H9 (cell line): ENCODE measurements around the gene GAPT. TPM values are rescaled to one million over a fixed set of nuclear protein-coding genes. Genes with fewer than 3 reads are reported as not detected.

Experiments used
- DNase-seq: peaks from one replicate; pipeline ENCODE4 v3.0.0-alpha.2; 2017
- H2AFZ ChIP-seq: one replicate; pipeline ENCODE4 v1.6.1; 2013; ENCODE audit warnings: mild to moderate bottlenecking, low read length, control low read depth, moderate library complexity
- H2AK5ac ChIP-seq: 2 replicates; pipeline ENCODE4 v1.6.1; 2013; ENCODE audit warnings: low read length, control low read depth, mixed read lengths; ENCODE audit not compliant: insufficient read length
- H2BK120ac ChIP-seq: one replicate; pipeline ENCODE4 v1.6.1; 2013; ENCODE audit warnings: low read depth, mild to moderate bottlenecking, low read length, control low read depth, inconsistent platforms; ENCODE audit not compliant: poor library complexity, severe bottlenecking
- H2BK12ac ChIP-seq: 2 replicates; pipeline ENCODE4 v1.6.1; 2013; ENCODE audit warnings: low read length, control low read depth, mixed read lengths, low read depth; ENCODE audit not compliant: insufficient read length
- H2BK15ac ChIP-seq: 2 replicates; pipeline ENCODE4 v1.6.1; 2013; ENCODE audit warnings: low read depth, low read length, control low read depth
- H2BK20ac ChIP-seq: one replicate; pipeline ENCODE4 v1.6.1; 2013; ENCODE audit warnings: low read depth, mild to moderate bottlenecking, low read length, control low read depth, inconsistent platforms; ENCODE audit not compliant: poor library complexity, severe bottlenecking
- H2BK5ac ChIP-seq: 2 replicates; pipeline ENCODE4 v1.6.1; 2013; ENCODE audit warnings: low read length, control low read depth, mixed read lengths; ENCODE audit not compliant: insufficient read length
- H3K14ac ChIP-seq: 2 replicates; pipeline ENCODE4 v1.6.1; 2013; ENCODE audit warnings: low read length, control low read depth; ENCODE audit not compliant: insufficient read depth
- H3K18ac ChIP-seq: 2 replicates; pipeline ENCODE4 v1.6.1; 2013; ENCODE audit warnings: low read depth, mild to moderate bottlenecking, mixed read lengths, low read length, control low read depth; ENCODE audit not compliant: insufficient read length
- H3K23ac ChIP-seq: 2 replicates; pipeline ENCODE4 v1.6.1; 2013; ENCODE audit warnings: low read length, control low read depth, mixed read lengths, low read depth; ENCODE audit not compliant: insufficient read length
- H3K23me2 ChIP-seq: 2 replicates; pipeline ENCODE4 v1.6.1; 2013; ENCODE audit warnings: low read depth, mild to moderate bottlenecking, mixed read lengths, low read length, control low read depth; ENCODE audit not compliant: insufficient read length, poor library complexity, severe bottlenecking
- H3K27ac ChIP-seq: 2 replicates; pipeline ENCODE4 v1.5.1; 2013; ENCODE audit warnings: low read length, control low read depth, mixed read lengths, low read depth; ENCODE audit not compliant: insufficient read length
- H3K27me3 ChIP-seq: 2 replicates; pipeline ENCODE4 v1.6.1; 2013; ENCODE audit warnings: low read length, control low read depth, inconsistent platforms; ENCODE audit not compliant: insufficient read depth
- H3K4ac ChIP-seq: 2 replicates; pipeline ENCODE4 v1.6.1; 2013; ENCODE audit warnings: low read depth, mild to moderate bottlenecking, control low read depth, inconsistent platforms, low read length, moderate library complexity
- H3K4me1 ChIP-seq: 2 replicates; pipeline ENCODE4 v1.6.1; 2013; ENCODE audit warnings: low read length, control low read depth, inconsistent platforms; ENCODE audit not compliant: insufficient read depth
- H3K4me2 ChIP-seq: 2 replicates; pipeline ENCODE4 v1.6.1; 2013; ENCODE audit warnings: low read length, control low read depth, mixed read lengths; ENCODE audit not compliant: insufficient read length, insufficient read depth
- H3K56ac ChIP-seq: 2 replicates; pipeline ENCODE4 v1.6.1; 2013; ENCODE audit warnings: low read depth, mild to moderate bottlenecking, mixed read lengths, low read length, control low read depth; ENCODE audit not compliant: insufficient read length
- H3K79me1 ChIP-seq: 2 replicates; pipeline ENCODE4 v1.6.1; 2013; ENCODE audit warnings: low read depth, mild to moderate bottlenecking, moderate library complexity, low read length, control low read depth, inconsistent platforms; ENCODE audit not compliant: insufficient read depth, poor library complexity, severe bottlenecking
- H3K79me2 ChIP-seq: 2 replicates; pipeline ENCODE4 v1.6.1; 2013; ENCODE audit warnings: low read length, control low read depth, inconsistent platforms; ENCODE audit not compliant: insufficient read depth
- H3K9ac ChIP-seq: 2 replicates; pipeline ENCODE4 v1.6.1; 2013; ENCODE audit warnings: low read length, control low read depth, mixed read lengths; ENCODE audit not compliant: insufficient read length; ENCODE audit errors: extremely low read depth
- H3K9me3 ChIP-seq: one replicate; pipeline ENCODE4 v1.6.1; 2013; ENCODE audit warnings: low read depth, low read length, inconsistent platforms; ENCODE audit not compliant: control insufficient read depth
- H3T11ph ChIP-seq: one replicate; pipeline ENCODE4 v1.6.1; 2013; ENCODE audit warnings: mild to moderate bottlenecking, low read length, control low read depth, inconsistent platforms
- H4K20me1 ChIP-seq: one replicate; pipeline ENCODE4 v1.6.1; 2013; ENCODE audit not compliant: control insufficient read depth, insufficient read length, insufficient read depth
- H4K5ac ChIP-seq: 2 replicates; pipeline ENCODE4 v1.6.1; 2013; ENCODE audit warnings: low read depth, mild to moderate bottlenecking, mixed read lengths, low read length, control low read depth; ENCODE audit not compliant: insufficient read length
- H4K8ac ChIP-seq: replicated peaks from 2 replicates; pipeline ENCODE4 v1.6.1; 2013; ENCODE audit warnings: low read length, control low read depth, mixed read lengths, low read depth; ENCODE audit not compliant: insufficient read length
- H4K91ac ChIP-seq: 2 replicates; pipeline ENCODE4 v1.6.1; 2013; ENCODE audit warnings: low read depth, mild to moderate bottlenecking, moderate library complexity, mixed read lengths, low read length, control low read depth; ENCODE audit not compliant: insufficient read length
- H3K27ac Mint-ChIP-seq, 3 experiments: 2 replicates in 2 of 3; 3 replicates in 1 of 3; pipeline ENCODE4 v1.8.0; 2020 to 2021; ENCODE audit warnings: mixed read lengths in 3 of 3, mild to moderate bottlenecking in 1 of 3, moderate library complexity in 1 of 3
- H3K27me3 Mint-ChIP-seq: 2 replicates; pipeline ENCODE4 v1.8.0; 2021; ENCODE audit warnings: low read depth, mild to moderate bottlenecking, moderate library complexity, mixed read lengths
- H3K36me3 Mint-ChIP-seq, 3 experiments: 2 replicates in 2 of 3; 3 replicates in 1 of 3; pipeline ENCODE4 v1.8.0; 2020 to 2021; ENCODE audit warnings: low read depth in 3 of 3, mixed read lengths in 3 of 3; ENCODE audit not compliant: insufficient read depth in 1 of 3
- H3K4me1 Mint-ChIP-seq, 2 experiments: 2 replicates each; pipeline ENCODE4 v1.8.0; 2020; ENCODE audit warnings: mixed read lengths in 2 of 2
- H3K4me3 Mint-ChIP-seq, 2 experiments: 2 replicates in 1 of 2; 3 replicates in 1 of 2; pipeline ENCODE4 v1.8.0; 2020 to 2021; ENCODE audit warnings: mild to moderate bottlenecking in 2 of 2, mixed read lengths in 2 of 2, moderate library complexity in 1 of 2
- H3K9me3 Mint-ChIP-seq, 2 experiments: 2 replicates in 1 of 2; 3 replicates in 1 of 2; pipeline ENCODE4 v1.8.0; 2020; ENCODE audit warnings: mild to moderate bottlenecking in 2 of 2, mixed read lengths in 2 of 2, moderate library complexity in 1 of 2
- CTCF ChIP-seq: fragments of 200-600 bp; sonication (generic); conservative IDR thresholded peaks from 3 replicates; pipeline ENCODE4 v1.8.0; 2021; ENCODE audit warnings: antibody characterized with exemption, mild to moderate bottlenecking
- WGBS: extraction: QIAGEN DNeasy Blood & Tissue Kit; methylation state at CpG from one replicate; pipeline ENCODE4 v1.1.7; 2013; ENCODE audit warnings: missing lambda C conversion rate, low lambda C conversion rate, mixed read lengths; ENCODE audit not compliant: insufficient read length; ENCODE audit errors: extremely low coverage; 5-methylcytosine and 5-hydroxymethylcytosine counted together
- total RNA-seq: library from RNA; stranded (reverse); gene quantifications from 2 replicates; pipeline ENCODE4 v1.2.1, GENCODE V29; 2021

Gene GAPT
- total RNA-seq, 1 experiment from 2014 or later: not detected

GRCh38 chr5:58544926-58545325 is 53.7 kb downstream of the GAPT start:
- Histone ChIP-seq H2AFZ (no peak overlapping the region), H4K8ac (no peak overlapping the region), H3K27ac (no peak overlapping the region), H3K27me3 (no peaks in the 10 kb centered on the region), H2AK5ac (no peak overlapping the region), H3K9ac (no peak overlapping the region), H2BK15ac (no peak overlapping the region), H3K79me2 (no peaks in the 10 kb centered on the region), H3K23ac (no peak overlapping the region), H2BK12ac (no peak overlapping the region), H3K56ac (no peak overlapping the region), H3K4me1 (no peaks in the 10 kb centered on the region; the same call in 1 of the 2 replicates), H2BK120ac (no peak overlapping the region), H3K23me2 (no peaks in the 10 kb centered on the region), H3K14ac (no peak overlapping the region), H3K4ac (no peak overlapping the region), H3K9me3 (no peaks in the 10 kb centered on the region), H3K4me2 (no peak overlapping the region), H3K79me1 (no peaks in the 10 kb centered on the region), H4K5ac (no peak overlapping the region), H2BK5ac (no peak overlapping the region), H4K91ac (no peak overlapping the region), H4K20me1 (no peaks in the 10 kb centered on the region), H3K18ac (no peak overlapping the region), H3T11ph (no peak overlapping the region), H2BK20ac (no peak overlapping the region)
- Mint-ChIP-seq H3K27me3 (no peaks in the 10 kb centered on the region), H3K4me3 (no peak overlapping the region), H3K9me3 (peaks cover 18% of the 10 kb centered on the region in 2 experiments), H3K4me1 (no peaks in the 10 kb centered on the region), H3K27ac (no peak overlapping the region), H3K36me3 (peaks cover 4 to 14% (median 7%) of the 10 kb centered on the region in 3 experiments; a peak in 6 of 7 replicates)
- no peak for DNase-seq
- TF ChIP-seq CTCF: no peak
- no CpG with 5 or more reads among the region's 2 CpGs for WGBS
